Activated naive CD8-positive, alpha-beta T cell (primary cell): ENCODE measurements around the gene NFS1.

Experiments
- H3K27ac Mint-ChIP-seq: one replicate; pipeline ENCODE4 v1.8.0; 2021; ENCODE audit warnings: mixed read lengths
- H3K27me3 Mint-ChIP-seq: one replicate; pipeline ENCODE4 v1.8.0; 2021; ENCODE audit warnings: mixed read lengths
- H3K36me3 Mint-ChIP-seq: one replicate; pipeline ENCODE4 v1.8.0; 2021; ENCODE audit warnings: mixed read lengths
- H3K4me1 Mint-ChIP-seq: one replicate; pipeline ENCODE4 v1.8.0; 2021; ENCODE audit warnings: low read depth, mixed read lengths
- H3K4me3 Mint-ChIP-seq: one replicate; pipeline ENCODE4 v1.8.0; 2021; ENCODE audit warnings: mild to moderate bottlenecking, mixed read lengths
- H3K9me3 Mint-ChIP-seq: one replicate; pipeline ENCODE4 v1.8.0; 2021; ENCODE audit warnings: low read depth, mixed read lengths

Gene NFS1

DNA sequence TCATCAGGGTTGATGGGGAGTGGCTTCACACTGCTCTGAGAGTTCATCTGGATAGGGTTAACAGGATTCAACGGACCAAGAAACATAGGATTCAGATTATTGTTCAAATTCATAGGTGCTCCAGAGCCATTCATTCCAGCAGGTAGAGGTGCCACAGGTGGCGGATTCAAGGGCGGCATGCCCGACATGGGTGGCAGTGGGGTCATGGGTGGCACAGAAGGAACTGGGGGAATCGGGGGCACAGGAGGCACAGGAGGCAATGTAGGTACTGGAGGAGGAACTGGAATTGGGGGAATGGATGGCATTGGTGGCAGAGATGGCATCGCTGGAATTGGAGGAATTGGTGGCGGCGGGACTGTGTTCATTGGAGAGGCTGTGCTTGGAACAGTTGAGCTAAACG, 44.7 kb downstream of the NFS1 start:
- Mint-ChIP-seq H3K36me3 (peaks cover 9% of the 10 kb centered on the region), H3K27me3 (no peaks in the 10 kb centered on the region), H3K4me1 (peaks cover 56% of the 10 kb centered on the region), H3K4me3 (no peak overlapping the region), H3K9me3 (no peaks in the 10 kb centered on the region), H3K27ac (no peak overlapping the region)

DNA sequence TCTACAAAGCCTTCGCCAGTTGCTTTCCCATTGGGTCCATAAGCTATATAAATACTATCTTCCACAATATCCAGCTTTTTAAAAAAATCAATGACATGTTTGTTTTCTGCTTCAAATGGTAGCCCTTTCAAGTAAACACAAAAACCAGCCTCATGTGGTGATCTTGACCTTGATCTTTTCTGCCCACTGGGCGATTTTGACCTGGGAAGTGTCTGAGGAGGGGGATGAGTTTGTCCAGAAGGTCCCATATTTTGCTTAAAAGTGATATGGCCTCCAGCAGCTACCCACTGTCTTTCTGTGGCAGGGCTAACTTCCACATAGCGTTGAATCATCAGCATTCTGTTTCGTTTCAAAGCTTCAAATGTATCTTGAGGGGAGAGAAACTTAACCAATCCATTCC, 45.3 kb downstream of the NFS1 start:
- Mint-ChIP-seq H3K36me3 (peaks cover 8% of the 10 kb centered on the region), H3K9me3 (no peaks in the 10 kb centered on the region), H3K27me3 (no peaks in the 10 kb centered on the region), H3K27ac (no peak overlapping the region), H3K4me1 (peaks cover 56% of the 10 kb centered on the region), H3K4me3 (no peak overlapping the region)

DNA sequence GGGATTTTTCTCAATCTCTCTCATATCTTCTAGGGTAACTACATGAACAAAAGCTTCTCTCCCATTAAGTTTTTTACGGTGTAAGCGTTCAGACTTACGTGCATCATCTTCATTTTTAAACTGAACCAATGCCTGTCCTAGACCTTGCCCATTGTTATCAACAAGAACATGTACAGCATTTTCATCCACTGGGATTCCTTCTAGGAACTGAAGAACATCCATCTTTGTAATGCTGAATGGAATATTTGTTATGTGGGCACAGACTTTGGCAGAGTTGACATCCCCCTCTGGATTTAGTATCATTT, 45.8 kb downstream of the NFS1 start:
- peaks cover 57% of the 10 kb centered on the region for H3K4me1 Mint-ChIP-seq
- H3K9me3 Mint-ChIP-seq: no peaks in the 10 kb centered on the region
- H3K4me3 Mint-ChIP-seq: no peak overlapping the region
- no peaks in the 10 kb centered on the region for H3K27me3 Mint-ChIP-seq
- H3K27ac Mint-ChIP-seq: no peak overlapping the region
- peaks cover 6% of the 10 kb centered on the region for H3K36me3 Mint-ChIP-seq

DNA sequence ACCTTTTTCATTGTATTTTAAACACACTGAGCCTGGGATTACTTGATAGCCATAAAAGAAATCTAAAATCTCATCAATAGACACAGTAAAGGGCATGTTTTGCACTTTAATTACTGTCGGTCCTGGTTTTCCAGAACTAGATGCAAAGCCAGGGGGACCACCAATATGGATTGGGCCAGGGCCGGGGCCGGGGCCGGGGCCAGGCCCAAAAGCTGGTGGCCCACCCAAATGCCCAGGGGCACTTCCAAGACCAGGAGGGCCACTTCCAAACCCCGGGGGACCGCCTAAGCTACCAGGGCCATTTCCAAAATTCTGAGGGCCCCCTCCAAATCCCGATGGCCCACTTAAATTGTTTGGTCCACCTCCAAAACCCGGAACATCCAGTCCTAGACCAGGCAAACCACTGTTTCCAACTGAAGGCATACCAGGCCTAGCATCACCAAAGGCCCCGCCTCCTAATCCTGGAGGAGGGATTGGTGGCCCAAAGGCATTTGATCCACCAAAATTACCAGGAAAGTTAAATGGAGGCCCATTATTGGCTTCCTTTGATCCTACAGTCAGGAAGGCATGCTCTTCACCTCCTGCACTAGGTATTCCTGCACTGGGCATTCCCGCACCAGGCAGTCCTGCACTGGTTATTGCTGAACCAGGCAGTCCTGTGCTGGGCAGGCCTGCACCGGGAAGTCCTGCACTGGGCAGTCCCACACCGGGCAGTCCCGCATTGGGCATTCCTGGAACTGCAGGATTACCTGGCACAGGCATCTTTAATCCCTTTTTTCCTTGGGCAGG, 46.3 kb downstream of the NFS1 start:
- Mint-ChIP-seq H3K4me3 (no peak overlapping the region), H3K36me3 (peaks cover 6% of the 10 kb centered on the region), H3K27ac (no peak overlapping the region), H3K9me3 (no peaks in the 10 kb centered on the region), H3K27me3 (no peaks in the 10 kb centered on the region), H3K4me1 (peaks cover 58% of the 10 kb centered on the region)

DNA sequence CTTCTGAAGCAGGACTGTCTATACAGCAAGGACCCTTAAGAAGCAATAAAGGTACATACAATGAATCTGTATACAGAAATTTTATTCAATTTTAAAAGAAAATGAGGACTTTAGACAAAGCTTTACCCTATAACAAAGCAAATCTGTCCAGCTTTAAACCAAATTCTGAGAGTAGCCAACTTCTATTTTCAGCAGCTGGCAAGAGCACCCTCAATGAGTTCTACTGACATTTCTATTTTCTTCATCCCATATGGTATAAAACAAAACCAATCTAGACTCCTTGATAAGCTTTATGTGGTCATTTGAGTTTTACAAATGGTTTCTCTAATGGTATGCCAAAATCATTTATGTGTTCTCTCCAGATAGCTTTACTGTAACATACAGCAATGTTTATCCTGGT, 47.2 kb downstream of the NFS1 start:
- Mint-ChIP-seq H3K4me1 (peaks cover 56% of the 10 kb centered on the region), H3K27me3 (no peaks in the 10 kb centered on the region), H3K4me3 (no peak overlapping the region), H3K27ac (no peak overlapping the region), H3K36me3 (peaks cover 3% of the 10 kb centered on the region), H3K9me3 (no peaks in the 10 kb centered on the region)

DNA sequence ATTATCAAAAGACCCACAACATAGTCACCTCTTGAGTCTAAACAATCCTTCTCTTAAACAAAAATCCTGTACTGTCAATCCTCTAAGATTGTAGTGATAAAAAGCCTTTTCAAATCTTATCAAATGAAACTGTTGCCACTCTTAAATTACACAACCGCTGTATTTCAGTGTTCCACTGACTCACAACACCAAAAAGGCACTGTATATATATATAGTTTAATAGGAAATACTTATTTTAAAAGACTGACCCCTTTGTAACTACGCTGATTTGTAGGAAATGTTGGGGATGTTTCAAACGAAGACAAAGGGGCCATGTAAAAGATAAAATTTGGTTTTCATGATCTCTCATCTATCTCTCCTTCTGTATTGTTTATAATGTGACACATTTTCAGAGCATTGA, 48.5 kb downstream of the NFS1 start:
- Mint-ChIP-seq H3K36me3 (peaks cover 3% of the 10 kb centered on the region), H3K27ac (peak overlapping the region; percentile 76), H3K9me3 (no peaks in the 10 kb centered on the region), H3K27me3 (no peaks in the 10 kb centered on the region), H3K4me3 (no peak overlapping the region), H3K4me1 (peaks cover 58% of the 10 kb centered on the region)

DNA sequence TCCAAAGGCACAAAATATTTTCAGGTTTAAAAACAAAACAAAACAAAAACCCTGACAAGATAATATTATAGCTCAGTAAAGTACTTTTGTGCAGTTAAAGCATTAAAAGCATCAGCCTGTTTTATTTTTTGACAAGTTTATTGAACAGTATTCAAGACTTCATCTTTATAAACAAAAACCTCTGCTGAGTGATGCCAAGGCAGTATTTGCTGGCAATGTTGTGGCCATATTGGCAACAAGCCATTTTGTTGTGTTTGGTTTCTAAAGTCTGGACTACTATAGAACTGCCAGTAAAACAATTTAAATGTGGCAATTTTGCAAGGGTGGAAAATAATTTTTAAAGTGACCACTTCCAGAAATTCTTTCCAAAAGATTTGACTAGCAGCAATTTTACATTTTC, 50.3 kb downstream of the NFS1 start:
- no peak overlapping the region for H3K4me3 Mint-ChIP-seq
- H3K27ac Mint-ChIP-seq: peak overlapping the region; percentile 75
- H3K27me3 Mint-ChIP-seq: no peaks in the 10 kb centered on the region
- H3K4me1 Mint-ChIP-seq: peaks cover 75% of the 10 kb centered on the region
- no peaks in the 10 kb centered on the region for H3K9me3 Mint-ChIP-seq
- H3K36me3 Mint-ChIP-seq: peaks cover 3% of the 10 kb centered on the region

DNA sequence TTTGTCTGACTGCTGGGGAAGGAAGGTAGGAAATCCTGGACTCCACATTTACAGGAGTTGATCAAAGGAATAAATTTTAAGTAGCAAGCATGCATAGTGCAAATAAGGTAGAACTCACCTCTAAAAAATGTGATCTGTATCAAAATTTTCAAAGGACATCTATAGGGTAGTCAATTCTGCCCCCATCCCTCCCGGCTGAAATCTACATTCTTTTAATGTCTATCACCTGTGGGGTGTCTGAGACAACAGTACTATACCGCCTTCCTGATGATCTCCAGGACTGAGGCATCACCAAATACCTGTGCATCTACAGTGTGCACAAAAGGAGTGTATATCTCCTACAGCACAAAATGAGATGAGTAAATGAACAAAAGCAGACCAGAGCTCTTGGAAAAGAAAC, 54.3 kb downstream of the NFS1 start:
- no peaks in the 10 kb centered on the region for H3K9me3 Mint-ChIP-seq
- H3K27me3 Mint-ChIP-seq: no peaks in the 10 kb centered on the region
- H3K27ac Mint-ChIP-seq: peak overlapping the region; percentile 36
- H3K4me1 Mint-ChIP-seq: peaks cover 88% of the 10 kb centered on the region
- no peak overlapping the region for H3K4me3 Mint-ChIP-seq
- H3K36me3 Mint-ChIP-seq: no peaks in the 10 kb centered on the region

DNA sequence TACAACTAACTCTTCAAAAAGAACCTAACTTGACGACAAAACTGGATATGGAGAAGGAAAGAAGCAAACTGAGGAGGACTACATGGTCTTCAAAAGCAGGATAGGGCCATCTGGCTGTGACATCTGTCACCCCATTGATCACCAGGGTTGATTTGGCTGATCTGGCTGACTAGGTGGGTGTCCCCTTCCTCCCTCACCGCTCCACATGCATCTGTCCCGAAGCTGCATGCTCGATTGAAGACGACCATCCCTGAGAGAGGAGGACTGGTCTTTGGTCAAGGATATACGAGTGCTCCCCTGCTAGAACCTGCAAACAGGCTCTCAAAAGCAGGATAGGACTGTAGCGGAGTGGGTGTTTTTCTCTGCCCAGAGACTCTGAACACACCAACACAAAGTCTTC, 56.1 kb downstream of the NFS1 start:
- H3K36me3 Mint-ChIP-seq: no peaks in the 10 kb centered on the region
- H3K9me3 Mint-ChIP-seq: no peaks in the 10 kb centered on the region
- no peak overlapping the region for H3K4me3 Mint-ChIP-seq
- H3K4me1 Mint-ChIP-seq: peaks cover 83% of the 10 kb centered on the region
- peak overlapping the region; percentile 24 for H3K27ac Mint-ChIP-seq
- no peaks in the 10 kb centered on the region for H3K27me3 Mint-ChIP-seq

DNA sequence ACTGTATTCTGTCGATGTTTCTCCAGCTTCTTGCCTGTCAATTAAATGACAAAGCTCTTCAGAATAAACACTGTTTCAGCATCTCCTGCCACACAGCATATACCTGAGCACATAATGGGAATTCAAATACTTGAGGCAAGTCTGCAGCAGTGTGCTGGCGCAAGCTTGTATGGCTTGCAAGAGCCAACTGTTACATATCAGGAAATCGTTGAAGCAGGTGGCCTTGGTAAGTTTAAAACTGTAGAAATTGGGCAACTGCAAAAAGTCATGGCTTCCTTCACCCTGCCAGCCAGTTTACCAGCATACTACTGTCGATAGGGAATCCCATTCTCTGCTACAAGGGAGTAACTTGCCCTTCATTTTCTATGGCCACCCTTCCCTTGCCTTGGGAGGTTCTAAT, 57.4 kb downstream of the NFS1 start:
- Mint-ChIP-seq H3K36me3 (peaks cover 2% of the 10 kb centered on the region), H3K9me3 (no peaks in the 10 kb centered on the region), H3K4me3 (no peak overlapping the region), H3K27ac (no peak overlapping the region), H3K4me1 (peaks cover 87% of the 10 kb centered on the region), H3K27me3 (no peaks in the 10 kb centered on the region)

DNA sequence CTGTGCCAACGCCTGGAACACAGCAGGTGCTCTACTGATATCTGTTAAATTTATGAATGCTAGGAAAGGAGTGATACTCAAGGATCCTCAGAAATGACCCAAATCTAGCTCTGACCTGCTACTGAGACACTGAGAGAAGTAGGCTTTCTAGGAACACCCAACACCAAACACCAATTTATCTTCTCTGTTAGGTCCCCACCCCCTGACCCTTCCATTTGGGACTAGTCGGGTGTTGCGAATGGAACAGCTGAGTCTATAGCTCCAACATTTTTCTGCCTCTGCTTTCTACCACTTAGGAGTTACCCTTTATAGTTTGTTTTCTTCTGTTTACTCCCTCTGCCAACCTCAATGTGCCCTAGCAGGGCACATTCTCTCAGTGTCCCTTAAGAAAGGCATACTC, 58.4 kb downstream of the NFS1 start:
- peaks cover 2% of the 10 kb centered on the region for H3K36me3 Mint-ChIP-seq
- H3K9me3 Mint-ChIP-seq: no peaks in the 10 kb centered on the region
- peak overlapping the region; percentile 75 for H3K27ac Mint-ChIP-seq
- H3K4me1 Mint-ChIP-seq: peaks cover 84% of the 10 kb centered on the region
- H3K27me3 Mint-ChIP-seq: no peaks in the 10 kb centered on the region
- no peak overlapping the region for H3K4me3 Mint-ChIP-seq

DNA sequence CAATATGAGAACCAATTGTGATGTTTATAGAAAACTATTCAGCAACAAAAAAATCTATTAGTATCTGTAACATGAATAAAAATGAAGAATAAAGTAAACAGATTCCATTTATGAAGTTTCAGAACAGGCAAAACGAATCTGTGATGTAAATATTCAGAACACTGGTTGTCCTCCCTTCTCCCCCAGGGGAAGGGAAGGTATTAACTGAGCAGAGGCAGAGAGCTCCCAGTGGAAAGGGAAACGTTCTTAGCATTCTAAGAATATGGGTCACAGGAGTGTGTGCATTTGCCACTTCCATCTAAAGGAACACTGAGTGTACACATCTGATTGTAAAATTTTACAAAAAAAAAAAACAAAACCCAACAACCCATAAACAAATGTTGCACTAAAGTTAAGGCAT, 60.4 kb downstream of the NFS1 start:
- H3K27ac Mint-ChIP-seq: peak overlapping the region; percentile 18
- no peak overlapping the region for H3K4me3 Mint-ChIP-seq
- no peaks in the 10 kb centered on the region for H3K27me3 Mint-ChIP-seq
- H3K4me1 Mint-ChIP-seq: peaks cover 73% of the 10 kb centered on the region
- H3K9me3 Mint-ChIP-seq: no peaks in the 10 kb centered on the region
- H3K36me3 Mint-ChIP-seq: peaks cover 2% of the 10 kb centered on the region

DNA sequence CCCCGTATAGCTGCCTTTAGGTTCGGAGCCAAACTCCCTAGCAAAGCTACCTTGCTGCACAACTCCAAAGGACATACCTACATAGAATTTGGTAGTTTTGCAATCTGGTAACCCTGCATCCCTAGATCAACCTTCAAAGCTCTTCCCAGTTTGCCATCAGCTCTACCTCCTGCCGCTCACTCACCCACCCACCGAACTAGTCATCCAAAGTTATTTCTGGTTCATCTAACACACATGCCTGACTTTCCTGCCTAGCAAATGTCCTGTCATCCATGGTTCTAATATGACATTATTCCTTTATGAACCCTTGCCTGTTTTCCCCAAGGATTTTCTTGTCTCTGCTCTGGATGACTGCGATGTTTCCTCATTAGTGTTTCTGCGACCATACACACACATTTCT, 61.9 kb downstream of the NFS1 start:
- Mint-ChIP-seq H3K27me3 (no peaks in the 10 kb centered on the region), H3K4me1 (peaks cover 62% of the 10 kb centered on the region), H3K4me3 (no peak overlapping the region), H3K9me3 (no peaks in the 10 kb centered on the region), H3K27ac (peak overlapping the region; percentile 75), H3K36me3 (peaks cover 2% of the 10 kb centered on the region)

DNA sequence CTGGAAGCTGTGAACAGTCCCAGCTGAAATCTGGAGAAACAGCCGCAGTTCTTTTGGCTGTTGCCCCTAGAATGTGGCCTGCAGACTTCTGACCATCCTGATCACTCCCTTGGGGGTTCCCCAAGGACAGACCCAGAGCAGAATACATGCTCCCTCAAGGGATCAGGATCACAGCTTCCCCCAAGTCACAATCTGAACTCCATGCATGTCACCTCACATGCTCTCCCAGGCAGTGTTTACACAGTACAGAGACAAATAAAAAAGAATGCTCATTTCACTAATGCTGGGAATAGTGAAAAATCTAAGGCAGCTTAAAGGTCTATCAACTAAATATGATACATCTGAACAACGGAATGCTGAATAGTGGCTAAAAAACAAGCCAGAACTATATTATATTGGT, 63.1 kb downstream of the NFS1 start:
- Mint-ChIP-seq H3K9me3 (no peaks in the 10 kb centered on the region), H3K4me3 (no peak overlapping the region), H3K27ac (peak overlapping the region; percentile 38), H3K36me3 (peaks cover 2% of the 10 kb centered on the region), H3K4me1 (peaks cover 51% of the 10 kb centered on the region), H3K27me3 (no peaks in the 10 kb centered on the region)

DNA sequence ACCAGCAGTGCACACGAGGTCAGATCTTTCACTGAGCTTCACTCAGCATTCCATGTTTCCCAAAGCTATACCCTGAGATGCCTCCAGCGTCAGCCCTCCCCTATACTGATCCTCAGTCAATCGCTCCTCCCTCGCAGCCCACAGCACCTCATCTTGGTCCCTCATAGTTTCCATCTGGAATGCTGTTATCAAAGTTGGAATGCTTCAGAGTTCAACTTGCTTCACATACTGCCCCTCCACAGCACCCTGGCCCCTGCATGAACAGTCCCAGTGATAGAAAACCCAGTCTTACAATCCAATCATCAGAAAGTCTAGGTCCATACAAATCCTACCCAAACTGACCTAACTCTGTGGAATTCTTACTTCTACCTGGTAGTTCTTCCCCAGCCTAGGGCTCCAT, 63.5 kb downstream of the NFS1 start:
- Mint-ChIP-seq H3K9me3 (no peaks in the 10 kb centered on the region), H3K4me1 (peaks cover 47% of the 10 kb centered on the region), H3K27me3 (no peaks in the 10 kb centered on the region), H3K27ac (peak overlapping the region; percentile 38), H3K36me3 (peaks cover 2% of the 10 kb centered on the region), H3K4me3 (no peak overlapping the region)

DNA sequence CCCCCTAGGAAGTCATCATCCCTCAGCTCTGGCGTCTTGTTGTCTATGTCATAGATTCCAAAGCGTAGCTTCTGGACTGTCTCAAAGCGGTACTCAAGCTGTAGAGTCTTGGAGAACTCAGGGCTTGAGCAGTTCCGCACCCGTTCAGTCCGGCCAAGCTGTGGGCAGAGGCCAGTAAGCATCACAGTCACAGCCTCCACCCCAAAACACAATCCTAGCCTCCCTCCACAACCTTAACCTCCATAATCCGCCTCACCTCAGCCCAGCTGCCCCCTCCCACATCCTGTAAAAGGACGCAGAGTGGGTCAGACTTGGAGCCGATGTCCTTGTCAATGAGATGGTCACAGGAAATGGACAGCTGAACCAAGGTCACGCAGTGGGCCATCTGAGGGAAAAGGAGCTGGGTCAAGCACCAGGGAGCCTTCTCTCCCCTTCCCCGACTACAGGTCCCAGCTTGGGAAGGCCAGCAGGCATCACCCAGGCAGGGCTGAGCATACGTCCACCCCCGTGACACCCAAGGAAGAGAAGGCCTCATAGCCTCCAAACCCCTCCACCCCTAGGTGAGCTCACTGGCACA, 66.5 kb downstream of the NFS1 start:
- Mint-ChIP-seq H3K4me1 (peaks cover 22% of the 10 kb centered on the region), H3K27ac (peak overlapping the region; percentile 72), H3K4me3 (no peak overlapping the region), H3K27me3 (no peaks in the 10 kb centered on the region), H3K36me3 (peaks cover 2% of the 10 kb centered on the region), H3K9me3 (no peaks in the 10 kb centered on the region)
